ENCODE measurements around the gene BCL10. TPM values are rescaled to one million over a fixed set of nuclear protein-coding genes. Genes with fewer than 3 reads are reported as not detected.
A peak's percentile ranks its signal among the peaks of the same experiment; 100 is the strongest.

Gene BCL10
- total RNA-seq, 1 donor from 2014 or later: 36.4 TPM

GRCh38 chr1:85276978-85277639, 677 bp upstream of the BCL10 start:
- no peaks in the 10 kb centered on the region for H3K27me3 Mint-ChIP-seq (ENCODE audit: low read depth, unreplicated experiment)
- H3K9me3 Mint-ChIP-seq (ENCODE audit: unreplicated experiment): no peaks in the 10 kb centered on the region
- Histone ChIP-seq H4K20me1 (ENCODE audit: insufficient read depth, low read length) (peaks cover 30% of the 10 kb centered on the region), H3K9me3 (ENCODE audit: insufficient read depth, low read depth, low read length) (no peaks in the 10 kb centered on the region), H3K36me3 (ENCODE audit: insufficient read depth, low read length) (no peaks in the 10 kb centered on the region), H3K79me2 (ENCODE audit: insufficient read depth, low read length) (peaks cover 42% of the 10 kb centered on the region), H3K9ac (ENCODE audit: low read length) (peak overlapping the region; percentile 99), H3K4me2 (ENCODE audit: low read length) (peak overlapping the region; percentile 87), H3K4me3 (ENCODE audit: insufficient read depth, low read depth, low read length) (peak overlapping the region; percentile 71), H3K27me3 (ENCODE audit: insufficient read depth, low read length) (no peaks in the 10 kb centered on the region), H2AFZ (ENCODE audit: low read depth, low read length) (peak overlapping the region; percentile 71), H3K4me1 (ENCODE audit: insufficient read depth, low read length) (peaks cover 30% of the 10 kb centered on the region), H3K27ac (ENCODE audit: low read depth, low read length) (peak overlapping the region; percentile 94)
- peaks cover 5% of the 10 kb centered on the region for H3K36me3 Mint-ChIP-seq (ENCODE audit: low read depth, unreplicated experiment)
- peak overlapping the region; percentile 88 for H3K4me3 Mint-ChIP-seq (ENCODE audit: unreplicated experiment)
- H3K27ac Mint-ChIP-seq (ENCODE audit: unreplicated experiment): peak overlapping the region; percentile 49
- H3K4me1 Mint-ChIP-seq (ENCODE audit: low read depth, unreplicated experiment): peaks cover 32% of the 10 kb centered on the region
- DNase-seq (ENCODE audit: low read depth): no peak
- FAIRE-seq: no peak
- TF ChIP-seq CTCF (IDR thresholded peaks at IDR 0.05; ENCODE audit: insufficient read depth, low read depth, low read length) (no peak), EZH2 (IDR thresholded peaks at IDR 0.05; ENCODE audit: insufficient read depth, low read length) (no peak)

- Mint-ChIP-seq H3K4me3 (ENCODE audit: unreplicated experiment) (peak overlapping the region; percentile 88), H3K9me3 (ENCODE audit: unreplicated experiment) (no peaks in the 10 kb centered on the region), H3K36me3 (ENCODE audit: low read depth, unreplicated experiment) (peaks cover 14% of the 10 kb centered on the region), H3K27me3 (ENCODE audit: low read depth, unreplicated experiment) (no peaks in the 10 kb centered on the region), H3K27ac (ENCODE audit: unreplicated experiment) (peak overlapping the region; percentile 89), H3K4me1 (ENCODE audit: low read depth, unreplicated experiment) (peaks cover 39% of the 10 kb centered on the region)
- Histone ChIP-seq H3K4me2 (ENCODE audit: low read length) (peak overlapping the region; percentile 87), H3K4me1 (ENCODE audit: insufficient read depth, low read length) (peaks cover 34% of the 10 kb centered on the region), H2AFZ (ENCODE audit: low read depth, low read length) (peak overlapping the region; percentile 58), H3K27ac (ENCODE audit: low read depth, low read length) (peak overlapping the region; percentile 94), H3K36me3 (ENCODE audit: insufficient read depth, low read length) (peaks cover 11% of the 10 kb centered on the region), H4K20me1 (ENCODE audit: insufficient read depth, low read length) (peaks cover 42% of the 10 kb centered on the region), H3K4me3 (ENCODE audit: insufficient read depth, low read depth, low read length) (peak overlapping the region; percentile 100), H3K9ac (ENCODE audit: low read length) (peak overlapping the region; percentile 99), H3K27me3 (ENCODE audit: insufficient read depth, low read length) (no peaks in the 10 kb centered on the region), H3K79me2 (ENCODE audit: insufficient read depth, low read length) (peaks cover 55% of the 10 kb centered on the region), H3K9me3 (ENCODE audit: insufficient read depth, low read depth, low read length) (no peaks in the 10 kb centered on the region)
- TF ChIP-seq CTCF (IDR thresholded peaks at IDR 0.05; ENCODE audit: insufficient read depth, low read depth, low read length) (no peak), EZH2 (IDR thresholded peaks at IDR 0.05; ENCODE audit: insufficient read depth, low read length) (no peak)
- FAIRE-seq: no peak
- no peak for DNase-seq (ENCODE audit: low read depth)
These were observed 674 bp downstream of the BCL10 start for GRCh38 chr1:85275701-85276214.

GRCh38 chr1:85274969-85275453, 1.4 kb downstream of the BCL10 start:
- peaks cover 18% of the 10 kb centered on the region for H3K36me3 ChIP-seq (ENCODE audit: insufficient read depth, low read length)
- peak overlapping the region; percentile 100 for H3K4me3 ChIP-seq (ENCODE audit: insufficient read depth, low read depth, low read length)
- H2AFZ ChIP-seq (ENCODE audit: low read depth, low read length): no peak overlapping the region
- H3K9me3 ChIP-seq (ENCODE audit: insufficient read depth, low read depth, low read length): no peaks in the 10 kb centered on the region
- H4K20me1 ChIP-seq (ENCODE audit: insufficient read depth, low read length): peaks cover 45% of the 10 kb centered on the region
- peaks cover 34% of the 10 kb centered on the region for H3K4me1 ChIP-seq (ENCODE audit: insufficient read depth, low read length)
- H3K27ac Mint-ChIP-seq (ENCODE audit: unreplicated experiment): peak overlapping the region; percentile 89
- FAIRE-seq: peak; percentile 60
- H3K79me2 ChIP-seq (ENCODE audit: insufficient read depth, low read length): peaks cover 63% of the 10 kb centered on the region
- peak overlapping the region; percentile 87 for H3K4me2 ChIP-seq (ENCODE audit: low read length)
- H3K9ac ChIP-seq (ENCODE audit: low read length): peak overlapping the region; percentile 99
- H3K27ac ChIP-seq (ENCODE audit: low read depth, low read length): peak overlapping the region; percentile 94
- H3K4me3 Mint-ChIP-seq (ENCODE audit: unreplicated experiment): peak overlapping the region; percentile 88
- peaks cover 18% of the 10 kb centered on the region for H3K36me3 Mint-ChIP-seq (ENCODE audit: low read depth, unreplicated experiment)
- no peaks in the 10 kb centered on the region for H3K27me3 Mint-ChIP-seq (ENCODE audit: low read depth, unreplicated experiment)
- no peaks in the 10 kb centered on the region for H3K27me3 ChIP-seq (ENCODE audit: insufficient read depth, low read length)
- H3K4me1 Mint-ChIP-seq (ENCODE audit: low read depth, unreplicated experiment): peaks cover 39% of the 10 kb centered on the region
- TF ChIP-seq CTCF (IDR thresholded peaks at IDR 0.05; ENCODE audit: insufficient read depth, low read depth, low read length) (no peak), EZH2 (IDR thresholded peaks at IDR 0.05; ENCODE audit: insufficient read depth, low read length) (no peak)
- no peaks in the 10 kb centered on the region for H3K9me3 Mint-ChIP-seq (ENCODE audit: unreplicated experiment)
- peak; percentile 75 for DNase-seq (ENCODE audit: low read depth)

Data from astrocyte (in vitro differentiated cells and primary cell).